Astrocyte of the spinal cord (primary cell): ENCODE results near the gene CTNNBL1.

ENCODE experiments used
- DNase-seq: peaks from one replicate; pipeline ENCODE4 v3.0.0; 2011; ENCODE audit warnings: low read depth, low spot score
- H3K4me3 ChIP-seq: 2 replicates; pipeline ENCODE4 v1.5.1; 2011; ENCODE audit warnings: low read depth, mild to moderate bottlenecking, low read length, moderate library complexity
- CTCF ChIP-seq: IDR thresholded peaks from 2 replicates; pipeline ENCODE4 v1.5.1; 2012; ENCODE audit warnings: low read depth, mild to moderate bottlenecking, low read length, inconsistent platforms
- in situ Hi-C: cut with HindIII; loops from 2 replicates; pipeline ENCODE4 v1.10.0; 2017; ENCODE audit warnings: low sequenced_read_pairs

The CTNNBL1 gene

GRCh38 chr20:37770908-37771307, 77.1 kb downstream of the CTNNBL1 start:
- H3K4me3 ChIP-seq: no peak overlapping the region
- in situ Hi-C loops: no loop called here
- DNase-seq: no peak
- no peak for TF ChIP-seq CTCF

- no peak for DNase-seq
- in situ Hi-C loops: no loop called here
- H3K4me3 ChIP-seq: no peak overlapping the region
- no peak for TF ChIP-seq CTCF
These were observed 79.5 kb downstream of the CTNNBL1 start for GRCh38 chr20:37773291-37773826.

- in situ Hi-C loops: no loop called here
- DNase-seq: no peak
- no peak for TF ChIP-seq CTCF
- no peak overlapping the region for H3K4me3 ChIP-seq
These were observed 80.3 kb downstream of the CTNNBL1 start for GRCh38 chr20:37774156-37774555.

DNA sequence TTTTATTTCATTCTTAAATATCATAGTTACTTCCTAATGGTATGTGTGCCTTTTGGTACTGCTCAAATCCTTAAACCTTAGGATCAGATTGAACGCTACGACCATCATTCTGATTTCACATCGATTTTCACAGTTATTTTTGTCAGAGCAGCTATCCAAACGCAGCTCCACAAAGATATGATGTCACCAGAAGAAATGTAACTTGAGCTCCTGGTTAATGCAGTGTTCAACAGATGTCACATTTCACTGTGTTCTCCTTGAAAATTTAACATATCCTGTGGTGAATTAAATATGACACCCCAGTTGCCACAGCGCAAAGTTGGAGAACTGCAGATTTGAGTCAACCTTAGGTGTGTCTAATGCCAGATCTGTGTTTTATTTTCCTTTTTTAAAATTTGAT, 81.4 kb downstream of the CTNNBL1 start:
- no peak for TF ChIP-seq CTCF
- no peak overlapping the region for H3K4me3 ChIP-seq
- DNase-seq: no peak
- in situ Hi-C loops: no loop called here

DNA sequence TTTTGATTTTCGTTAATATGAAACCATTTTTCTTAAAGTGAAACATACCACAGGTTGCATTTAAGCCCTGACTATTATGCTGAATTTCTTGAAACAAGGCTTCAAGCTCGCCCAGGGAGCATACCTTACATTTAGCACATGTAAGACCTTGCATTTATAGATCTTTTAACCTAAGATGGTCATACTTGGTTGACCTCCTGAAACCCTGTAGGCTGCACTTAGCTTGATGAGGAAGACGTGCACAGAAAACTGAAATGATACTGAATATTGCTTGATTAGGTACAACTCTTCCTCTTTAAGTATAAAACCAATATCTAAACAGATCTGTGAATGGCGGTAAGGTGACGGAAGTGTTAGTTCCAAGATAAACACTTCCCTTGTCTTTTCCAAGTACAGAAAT, 82.2 kb downstream of the CTNNBL1 start:
- no peak overlapping the region for H3K4me3 ChIP-seq
- DNase-seq: no peak
- TF ChIP-seq CTCF: no peak
- in situ Hi-C loops: no loop called here

DNA sequence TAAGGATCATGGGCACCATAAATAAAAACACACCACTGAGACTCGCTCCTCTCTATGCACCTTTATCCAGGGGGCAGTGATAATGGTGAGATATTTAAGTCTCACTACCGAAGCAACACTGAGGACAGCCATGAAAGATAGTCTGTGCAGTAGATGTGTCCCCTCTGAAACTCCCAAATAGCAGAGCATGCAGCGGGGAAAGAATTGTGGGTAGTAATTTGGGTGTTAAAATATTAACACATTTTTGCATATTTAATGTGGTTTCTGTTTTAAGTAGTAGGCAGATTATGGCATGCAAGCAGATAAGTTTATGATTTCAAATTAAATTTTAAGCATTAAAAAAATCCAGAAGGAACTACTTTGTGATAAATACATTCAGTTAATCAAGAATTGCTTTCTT, 82.7 kb downstream of the CTNNBL1 start:
- in situ Hi-C loops: no loop called here
- no peak overlapping the region for H3K4me3 ChIP-seq
- DNase-seq: no peak
- no peak for TF ChIP-seq CTCF
